KMS-11 (cell line): ENCODE data around the gene PCP4.

Experiments used
- H2AFZ ChIP-seq: fragments of 200-600 bp; sonication (generic); 2 replicates; pipeline ENCODE4 v1.6.1; 2016; ENCODE audit warnings: antibody characterized with exemption, mixed run types, low read depth
- H3K27ac ChIP-seq: fragments of 200-600 bp; sonication (generic); 2 replicates; pipeline ENCODE4 v1.6.1; 2016; ENCODE audit warnings: mild to moderate bottlenecking, mixed run types
- H3K27me3 ChIP-seq: fragments of 200-600 bp; sonication (generic); 2 replicates; pipeline ENCODE4 v1.6.1; 2017; ENCODE audit warnings: mild to moderate bottlenecking, low read depth, mixed run types, moderate library complexity; ENCODE audit not compliant: insufficient read depth
- H3K36me3 ChIP-seq: fragments of 200-600 bp; sonication (generic); 2 replicates; pipeline ENCODE4 v1.6.1; 2017; ENCODE audit warnings: mild to moderate bottlenecking, mixed run types; ENCODE audit not compliant: insufficient read depth
- H3K4me1 ChIP-seq: fragments of 200-600 bp; sonication (generic); 2 replicates; pipeline ENCODE4 v1.6.1; 2016; ENCODE audit warnings: mild to moderate bottlenecking, low read depth, mixed run types; ENCODE audit not compliant: poor library complexity, severe bottlenecking
- H3K4me2 ChIP-seq: fragments of 200-600 bp; sonication (generic); 2 replicates; pipeline ENCODE4 v1.7.0; 2016; ENCODE audit warnings: mild to moderate bottlenecking, mixed run types
- H3K4me3 ChIP-seq: fragments of 200-600 bp; sonication (generic); IDR thresholded peaks from 2 replicates; pipeline ENCODE4 v1.6.1; 2017; ENCODE audit warnings: low read depth, low read length, mixed read lengths; ENCODE audit not compliant: insufficient read depth
- H3K79me2 ChIP-seq: fragments of 200-600 bp; sonication (generic); 2 replicates; pipeline ENCODE4 v1.6.1; 2016; ENCODE audit warnings: low read depth, mixed run types; ENCODE audit not compliant: insufficient read depth
- H3K9ac ChIP-seq: fragments of 200-600 bp; sonication (generic); 2 replicates; pipeline ENCODE4 v1.6.1; 2016; ENCODE audit warnings: mild to moderate bottlenecking, mixed run types
- H4K20me1 ChIP-seq: fragments of 200-600 bp; sonication (generic); 2 replicates; pipeline ENCODE4 v1.6.1; 2016; ENCODE audit warnings: mild to moderate bottlenecking, mixed run types; ENCODE audit not compliant: insufficient read depth
- TF ChIP-seq, protein P1 (sequence below): fragments of 200-600 bp; sonication (generic); conservative IDR thresholded peaks from 2 replicates; pipeline ENCODE4 v1.6.1; 2017; ENCODE audit warnings: low read depth, mild to moderate bottlenecking, antibody characterized with exemption, low read length, moderate library complexity, mixed read lengths

PCP4 gene

DNA sequence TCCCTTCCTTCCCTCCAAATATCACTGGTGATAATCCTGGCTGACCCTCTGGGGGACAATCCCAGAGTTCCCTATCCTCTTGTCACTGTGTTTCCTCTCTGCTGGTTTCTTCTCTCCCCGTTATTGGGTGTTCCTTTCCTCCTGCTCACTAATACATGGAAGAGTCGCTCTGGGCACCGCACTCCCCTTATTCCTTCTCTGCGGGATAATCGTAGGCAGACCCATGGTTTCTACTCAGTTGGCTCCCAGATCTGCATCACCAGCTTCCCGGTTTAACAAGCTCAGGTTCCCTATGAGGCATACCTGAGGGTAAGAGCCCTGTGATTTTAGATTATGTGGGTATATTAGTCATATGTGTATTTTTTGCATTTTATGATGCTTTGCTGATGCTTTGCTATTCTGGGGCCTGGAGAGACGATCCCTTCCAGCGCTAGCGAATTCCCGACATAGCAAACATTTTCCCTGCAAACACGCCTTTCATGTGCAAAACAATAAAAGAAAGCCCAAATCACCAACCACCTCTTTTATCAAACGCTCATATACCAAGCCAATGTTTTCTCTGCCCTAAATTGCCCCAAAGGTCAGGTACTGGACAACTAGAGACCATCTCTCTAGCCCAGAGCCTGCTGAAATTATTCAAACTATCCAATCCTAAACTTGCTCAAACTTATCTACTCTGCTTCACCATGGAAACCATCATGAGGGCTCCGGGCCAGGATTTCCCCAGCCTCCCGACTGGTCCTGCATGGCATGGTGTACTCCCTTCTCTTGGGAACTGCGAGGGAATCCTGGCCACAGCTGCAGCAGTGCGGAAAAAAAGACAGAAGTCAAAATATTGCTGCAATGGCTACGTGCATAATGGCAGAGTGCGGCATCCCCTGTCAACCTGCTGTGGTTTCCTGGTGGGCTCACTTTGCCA, 84.2 kb downstream of the PCP4 start:
- Histone ChIP-seq H3K9ac (no peak overlapping the region), H3K4me2 (no peak overlapping the region), H2AFZ (no peak overlapping the region), H3K27ac (no peak overlapping the region), H3K4me1 (peaks cover 3% of the 10 kb centered on the region), H3K27me3 (no peaks in the 10 kb centered on the region), H3K79me2 (no peaks in the 10 kb centered on the region), H3K36me3 (no peaks in the 10 kb centered on the region), H3K4me3 (no peak overlapping the region), H4K20me1 (no peaks in the 10 kb centered on the region)
- TF ChIP-seq, protein P1, sequence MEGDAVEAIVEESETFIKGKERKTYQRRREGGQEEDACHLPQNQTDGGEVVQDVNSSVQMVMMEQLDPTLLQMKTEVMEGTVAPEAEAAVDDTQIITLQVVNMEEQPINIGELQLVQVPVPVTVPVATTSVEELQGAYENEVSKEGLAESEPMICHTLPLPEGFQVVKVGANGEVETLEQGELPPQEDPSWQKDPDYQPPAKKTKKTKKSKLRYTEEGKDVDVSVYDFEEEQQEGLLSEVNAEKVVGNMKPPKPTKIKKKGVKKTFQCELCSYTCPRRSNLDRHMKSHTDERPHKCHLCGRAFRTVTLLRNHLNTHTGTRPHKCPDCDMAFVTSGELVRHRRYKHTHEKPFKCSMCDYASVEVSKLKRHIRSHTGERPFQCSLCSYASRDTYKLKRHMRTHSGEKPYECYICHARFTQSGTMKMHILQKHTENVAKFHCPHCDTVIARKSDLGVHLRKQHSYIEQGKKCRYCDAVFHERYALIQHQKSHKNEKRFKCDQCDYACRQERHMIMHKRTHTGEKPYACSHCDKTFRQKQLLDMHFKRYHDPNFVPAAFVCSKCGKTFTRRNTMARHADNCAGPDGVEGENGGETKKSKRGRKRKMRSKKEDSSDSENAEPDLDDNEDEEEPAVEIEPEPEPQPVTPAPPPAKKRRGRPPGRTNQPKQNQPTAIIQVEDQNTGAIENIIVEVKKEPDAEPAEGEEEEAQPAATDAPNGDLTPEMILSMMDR: no peak

DNA sequence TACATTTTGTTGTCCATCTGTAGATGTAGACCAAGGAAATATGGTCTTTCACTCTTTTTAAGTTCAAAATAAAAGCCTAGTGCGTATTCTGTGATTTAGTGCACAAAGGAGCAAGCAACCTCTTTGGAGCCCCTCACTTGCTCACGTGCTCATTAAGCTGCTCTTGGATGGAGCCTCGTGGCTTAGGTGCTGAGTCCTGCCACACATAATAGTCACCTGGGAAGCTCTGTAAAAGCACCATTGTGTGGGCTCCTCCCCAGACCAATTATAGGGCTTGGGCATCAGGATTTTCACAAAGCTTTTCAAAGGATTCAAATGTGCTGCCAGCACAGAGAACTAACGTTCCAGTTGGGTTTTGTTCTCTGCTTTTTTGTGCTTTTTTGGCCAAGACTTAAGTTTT, 85.0 kb downstream of the PCP4 start:
- Histone ChIP-seq H3K27ac (no peak overlapping the region), H3K4me3 (no peak overlapping the region), H3K27me3 (no peaks in the 10 kb centered on the region), H3K79me2 (no peaks in the 10 kb centered on the region), H3K9ac (no peak overlapping the region), H2AFZ (no peak overlapping the region), H4K20me1 (no peaks in the 10 kb centered on the region), H3K36me3 (no peaks in the 10 kb centered on the region), H3K4me2 (no peak overlapping the region), H3K4me1 (peaks cover under 1% of the 10 kb centered on the region)
- TF ChIP-seq, protein P1: no peak

DNA sequence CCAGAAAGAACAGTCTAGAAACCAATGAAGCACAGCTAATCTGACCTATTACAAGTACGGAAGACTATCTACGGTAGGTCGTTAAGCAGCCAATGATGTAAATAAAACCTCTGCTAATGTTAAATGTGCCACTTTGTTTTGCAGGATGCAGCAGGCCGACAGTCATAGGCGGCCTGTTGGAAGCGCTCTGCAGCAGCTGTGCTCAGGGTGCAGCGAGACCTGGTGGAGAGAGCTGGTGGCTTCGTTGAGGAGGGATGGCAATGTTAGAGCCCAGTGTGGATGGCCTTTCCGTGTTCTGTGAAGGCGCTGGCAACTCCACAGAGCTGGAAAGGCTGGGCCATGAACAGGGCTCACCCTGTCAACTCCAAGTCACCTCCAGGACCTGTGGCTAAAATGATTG, 87.3 kb downstream of the PCP4 start:
- Histone ChIP-seq H3K36me3 (no peaks in the 10 kb centered on the region), H3K4me1 (no peaks in the 10 kb centered on the region), H3K4me3 (no peak overlapping the region), H3K79me2 (no peaks in the 10 kb centered on the region), H3K27ac (no peak overlapping the region), H3K4me2 (no peak overlapping the region), H3K9ac (no peak overlapping the region), H2AFZ (no peak overlapping the region), H4K20me1 (no peaks in the 10 kb centered on the region), H3K27me3 (no peaks in the 10 kb centered on the region)
- TF ChIP-seq, protein P1: no peak

DNA sequence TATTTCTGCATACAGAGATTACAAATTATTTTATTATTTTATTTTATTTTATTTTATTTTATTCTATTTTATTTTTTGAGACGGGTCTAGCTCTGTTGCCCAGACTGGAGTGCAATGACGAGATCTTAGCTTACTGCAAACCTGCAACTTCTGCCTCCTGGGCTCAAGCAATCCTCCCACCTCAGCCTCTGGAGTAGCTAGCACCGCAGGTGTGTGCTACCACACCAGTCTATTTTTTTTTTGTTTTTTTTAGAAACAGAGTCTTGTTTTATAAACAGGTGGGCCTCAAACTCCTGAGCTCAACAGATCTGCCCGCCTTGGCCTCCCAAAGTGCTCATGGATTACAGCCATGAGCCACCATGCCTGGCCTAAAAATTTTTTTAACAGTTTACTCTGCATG, 88.1 kb downstream of the PCP4 start:
- Histone ChIP-seq H3K79me2 (no peaks in the 10 kb centered on the region), H3K36me3 (no peaks in the 10 kb centered on the region), H3K4me1 (no peaks in the 10 kb centered on the region), H3K4me3 (no peak overlapping the region), H3K4me2 (no peak overlapping the region), H2AFZ (no peak overlapping the region), H3K27me3 (no peaks in the 10 kb centered on the region), H3K9ac (no peak overlapping the region), H3K27ac (no peak overlapping the region), H4K20me1 (no peaks in the 10 kb centered on the region)
- TF ChIP-seq, protein P1: no peak
